ENCODE data around the gene CXCL5.

- TF ChIP-seq CTCF (IDR thresholded peaks at IDR 0.05) = no peak
- TF ChIP-seq POLR2A (IDR thresholded peaks at IDR 0.05) = no peak
- no peak for TF ChIP-seq EP300 (IDR thresholded peaks at IDR 0.05)
Measured at GRCh38 chr4:73947239-73947985, 51.1 kb downstream of the CXCL5 start.

Data from tibial nerve (tissue), 4 donors.